Measurements from ENCODE around the gene ZCCHC13.
A peak's percentile ranks its signal among the peaks of the same experiment; 100 is the strongest.

The ZCCHC13 gene

DNA sequence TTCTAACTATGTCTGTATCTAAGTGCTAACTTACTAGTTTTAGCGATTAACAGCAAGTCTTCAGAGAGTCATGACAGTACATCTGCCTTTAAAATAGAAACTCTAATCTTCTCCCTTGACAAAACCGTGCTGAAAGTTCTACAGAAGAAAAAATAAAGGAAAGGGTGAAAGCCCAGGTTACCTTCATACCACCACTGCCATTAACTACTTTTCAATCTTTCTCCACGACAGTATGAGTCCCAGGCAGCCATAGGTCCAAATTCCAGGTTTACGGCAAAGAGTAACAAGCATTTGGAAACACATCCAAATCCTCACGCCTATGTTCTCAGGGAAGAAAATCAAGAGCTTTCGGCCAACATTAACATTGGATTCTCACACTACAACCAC is 12.4 kb upstream of the ZCCHC13 start:
- no peak overlapping the region for H2AFZ ChIP-seq (ENCODE audit: low read length)
- no peak for DNase-seq (ENCODE audit: low spot score)
- H3K14ac ChIP-seq (ENCODE audit: low read length) = no peak overlapping the region
- H3K9me3 ChIP-seq (replicated peaks in 1 of 2; ENCODE audit: control insufficient read depth in 2 of 2, insufficient read depth in 1 of 2, low read depth in 1 of 2, low read length in 2 of 2) = peaks cover 0 to 4% of the 10 kb centered on the region in 2 donors
- no peak overlapping the region for H3K4me2 ChIP-seq (ENCODE audit: insufficient read depth, low read length, poor library complexity, severe bottlenecking)
- no peak overlapping the region for H2BK5ac ChIP-seq (ENCODE audit: low read length)
- H2AK5ac ChIP-seq (ENCODE audit: low read depth, low read length) = no peak overlapping the region
- H3K9ac ChIP-seq (ENCODE audit: low read depth, low read length, poor library complexity) = peak overlapping the region; percentile 17
- no peak overlapping the region for H2BK12ac ChIP-seq (ENCODE audit: low read length)
- H3K23ac ChIP-seq (ENCODE audit: low read depth, low read length, poor library complexity) = no peak overlapping the region
- WGBS, 2 donors (ENCODE audit: extremely low coverage in 2 of 2, insufficient read length in 2 of 2, insufficient replicate concordance in 1 of 2) = no CpG with 5 or more reads among the region's 6 CpGs
- peak overlapping the region; percentile 98 for H3K27ac ChIP-seq (replicated peaks; ENCODE audit: low read length)
- H3K4me1 ChIP-seq (ENCODE audit: control insufficient read depth in 2 of 2, insufficient read depth in 1 of 2, low read depth in 1 of 2, low read length in 2 of 2) = no peaks in the 10 kb centered on the region
- H3K18ac ChIP-seq (ENCODE audit: low read length) = no peak overlapping the region
- H3K27me3 ChIP-seq (ENCODE audit: control insufficient read depth in 3 of 3, insufficient read depth in 3 of 3, low read depth in 1 of 3, low read length in 3 of 3) = no peaks in the 10 kb centered on the region
- H4K8ac ChIP-seq (ENCODE audit: low read depth, low read length) = no peak overlapping the region
- no peak overlapping the region for H2BK15ac ChIP-seq (ENCODE audit: low read length)
- H4K91ac ChIP-seq (ENCODE audit: low read depth, low read length, poor library complexity) = no peak overlapping the region
- H3K4ac ChIP-seq (ENCODE audit: low read length) = no peak overlapping the region
- H3K79me1 ChIP-seq (ENCODE audit: low read depth, low read length) = no peaks in the 10 kb centered on the region
- no peak overlapping the region for H2BK120ac ChIP-seq (ENCODE audit: low read depth, low read length)
- H3K36me3 ChIP-seq (replicated peaks in 1 of 2; ENCODE audit: control insufficient read depth in 2 of 2, insufficient read depth in 2 of 2, low read length in 2 of 2) = peaks cover 0 to 22% of the 10 kb centered on the region in 2 donors
- peak overlapping the region; percentile 57 to 94 for H3K4me3 ChIP-seq (ENCODE audit: low read length in 2 of 2)

DNA sequence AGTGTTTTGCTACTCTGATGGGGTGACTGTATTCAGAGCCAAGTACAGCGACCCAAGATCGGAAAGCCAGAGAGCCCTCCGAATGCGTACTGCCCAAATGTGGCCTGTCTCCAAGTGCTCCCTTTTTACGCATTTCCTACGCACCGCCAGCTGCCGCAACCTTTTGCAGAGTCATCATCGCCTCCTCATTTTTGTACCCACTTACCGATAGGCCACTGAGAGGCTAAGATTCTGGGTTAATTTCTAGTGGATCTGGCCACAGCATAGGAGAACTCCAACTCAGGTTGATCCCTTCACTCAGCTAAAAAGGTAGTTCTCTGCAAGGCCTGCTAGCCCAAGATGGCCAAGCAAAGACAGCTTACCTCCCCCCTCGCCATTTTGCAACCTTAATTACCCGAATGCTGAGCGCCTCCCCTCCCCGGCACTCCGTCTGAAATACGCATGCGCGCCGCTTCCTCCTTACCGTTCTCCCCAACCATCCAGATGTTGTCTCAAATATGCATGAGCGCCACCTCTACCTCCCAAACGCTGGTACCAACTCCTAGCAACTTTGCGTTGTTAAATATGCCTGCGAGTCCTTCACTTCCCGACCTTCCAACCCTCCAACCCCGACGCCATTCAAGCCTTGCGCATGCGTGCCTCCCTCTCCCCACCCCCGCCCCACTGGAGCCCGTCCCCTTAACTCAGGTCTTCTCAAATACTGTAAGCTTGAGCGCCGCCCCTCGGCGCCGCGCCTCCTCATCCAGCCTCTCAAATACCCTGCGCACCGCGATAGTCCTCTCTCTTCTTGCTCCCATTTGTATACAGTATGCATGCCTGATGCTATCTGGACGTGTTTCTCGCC is 11.8 kb upstream of the ZCCHC13 start:
- Histone ChIP-seq H4K8ac (ENCODE audit: low read depth, low read length) (no peak overlapping the region), H3K4ac (ENCODE audit: low read length) (no peak overlapping the region), H3K18ac (ENCODE audit: low read length) (peak overlapping the region; percentile 80), H2BK5ac (ENCODE audit: low read length) (no peak overlapping the region), H2BK12ac (ENCODE audit: low read length) (no peak overlapping the region), H3K27ac (replicated peaks; ENCODE audit: low read length) (peak overlapping the region; percentile 98), H4K91ac (ENCODE audit: low read depth, low read length, poor library complexity) (no peak overlapping the region), H2AK5ac (ENCODE audit: low read depth, low read length) (no peak overlapping the region), H2BK15ac (ENCODE audit: low read length) (no peak overlapping the region), H3K23ac (ENCODE audit: low read depth, low read length, poor library complexity) (no peak overlapping the region), H2BK120ac (ENCODE audit: low read depth, low read length) (no peak overlapping the region), H3K4me3 (ENCODE audit: low read length in 2 of 2) (peak overlapping the region; percentile 57 to 94), H3K9me3 (replicated peaks in 1 of 2; ENCODE audit: control insufficient read depth in 2 of 2, insufficient read depth in 1 of 2, low read depth in 1 of 2, low read length in 2 of 2) (peaks cover 0 to 2% of the 10 kb centered on the region in 2 donors), H3K79me1 (ENCODE audit: low read depth, low read length) (no peaks in the 10 kb centered on the region), H3K14ac (ENCODE audit: low read length) (no peak overlapping the region), H3K9ac (ENCODE audit: low read depth, low read length, poor library complexity) (peak overlapping the region; percentile 70), H3K36me3 (replicated peaks in 1 of 2; ENCODE audit: control insufficient read depth in 2 of 2, insufficient read depth in 2 of 2, low read length in 2 of 2) (peaks cover 0 to 16% of the 10 kb centered on the region in 2 donors), H3K4me2 (ENCODE audit: insufficient read depth, low read length, poor library complexity, severe bottlenecking) (peak overlapping the region; percentile 61), H2AFZ (ENCODE audit: low read length) (peak overlapping the region; percentile 78), H3K27me3 (ENCODE audit: control insufficient read depth in 3 of 3, insufficient read depth in 3 of 3, low read depth in 1 of 3, low read length in 3 of 3) (no peaks in the 10 kb centered on the region), H3K4me1 (ENCODE audit: control insufficient read depth in 2 of 2, insufficient read depth in 1 of 2, low read depth in 1 of 2, low read length in 2 of 2) (no peaks in the 10 kb centered on the region)
- no CpG with 5 or more reads among the region's 42 CpGs for WGBS, 2 donors (ENCODE audit: extremely low coverage in 2 of 2, insufficient read length in 2 of 2, insufficient replicate concordance in 1 of 2)
- DNase-seq (ENCODE audit: low spot score) = peak; percentile 75

DNA sequence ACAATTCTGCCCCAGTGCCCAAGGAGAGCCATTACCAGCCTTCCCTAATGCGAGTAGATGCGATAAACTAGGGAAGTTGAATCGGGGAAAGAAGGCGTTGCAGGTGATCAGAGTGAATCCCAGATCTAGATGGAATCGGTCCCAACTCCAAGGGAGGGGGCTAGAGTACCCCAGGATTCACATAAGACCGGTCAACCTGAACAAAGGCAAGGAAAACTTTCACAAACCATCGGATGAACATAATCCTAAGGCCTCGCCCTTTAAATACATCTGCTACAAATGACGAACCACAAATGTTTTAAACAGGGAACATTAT is 11.2 kb upstream of the ZCCHC13 start:
- H2BK15ac ChIP-seq (ENCODE audit: low read length) = no peak overlapping the region
- H3K4me1 ChIP-seq (ENCODE audit: control insufficient read depth in 2 of 2, insufficient read depth in 1 of 2, low read depth in 1 of 2, low read length in 2 of 2) = no peaks in the 10 kb centered on the region
- H2AK5ac ChIP-seq (ENCODE audit: low read depth, low read length) = no peak overlapping the region
- no CpG with 5 or more reads among the region's 9 CpGs for WGBS, 2 donors (ENCODE audit: extremely low coverage in 2 of 2, insufficient read length in 2 of 2, insufficient replicate concordance in 1 of 2)
- no peak overlapping the region for H3K4ac ChIP-seq (ENCODE audit: low read length)
- peak overlapping the region; percentile 81 for H3K27ac ChIP-seq (replicated peaks; ENCODE audit: low read length)
- no peak overlapping the region for H3K23ac ChIP-seq (ENCODE audit: low read depth, low read length, poor library complexity)
- no peak overlapping the region for H2BK12ac ChIP-seq (ENCODE audit: low read length)
- peak overlapping the region; percentile 57 to 88 for H3K4me3 ChIP-seq (ENCODE audit: low read length in 2 of 2)
- H3K14ac ChIP-seq (ENCODE audit: low read length) = no peak overlapping the region
- H2AFZ ChIP-seq (ENCODE audit: low read length) = peak overlapping the region; percentile 78
- no peak overlapping the region for H3K18ac ChIP-seq (ENCODE audit: low read length)
- peaks cover 0 to 11% of the 10 kb centered on the region in 2 donors for H3K36me3 ChIP-seq (replicated peaks in 1 of 2; ENCODE audit: control insufficient read depth in 2 of 2, insufficient read depth in 2 of 2, low read length in 2 of 2)
- no peak overlapping the region for H3K9ac ChIP-seq (ENCODE audit: low read depth, low read length, poor library complexity)
- peak overlapping the region; percentile 61 for H3K4me2 ChIP-seq (ENCODE audit: insufficient read depth, low read length, poor library complexity, severe bottlenecking)
- H3K79me1 ChIP-seq (ENCODE audit: low read depth, low read length) = no peaks in the 10 kb centered on the region
- H4K8ac ChIP-seq (ENCODE audit: low read depth, low read length) = no peak overlapping the region
- no peaks in the 10 kb centered on the region for H3K9me3 ChIP-seq (replicated peaks in 1 of 2; ENCODE audit: control insufficient read depth in 2 of 2, insufficient read depth in 1 of 2, low read depth in 1 of 2, low read length in 2 of 2)
- DNase-seq (ENCODE audit: low spot score) = no peak
- H2BK5ac ChIP-seq (ENCODE audit: low read length) = no peak overlapping the region
- H4K91ac ChIP-seq (ENCODE audit: low read depth, low read length, poor library complexity) = no peak overlapping the region
- H2BK120ac ChIP-seq (ENCODE audit: low read depth, low read length) = no peak overlapping the region
- H3K27me3 ChIP-seq (ENCODE audit: control insufficient read depth in 3 of 3, insufficient read depth in 3 of 3, low read depth in 1 of 3, low read length in 3 of 3) = no peaks in the 10 kb centered on the region

GRCh38 chrX:74293343-74293946 is 10.5 kb upstream of the ZCCHC13 start:
- Histone ChIP-seq H3K27ac (replicated peaks; ENCODE audit: low read length) (peak overlapping the region; percentile 81), H2AK5ac (ENCODE audit: low read depth, low read length) (no peak overlapping the region)
- no CpG with 5 or more reads among the region's 25 CpGs for WGBS, 2 donors (ENCODE audit: extremely low coverage in 2 of 2, insufficient read length in 2 of 2, insufficient replicate concordance in 1 of 2)

More at GRCh38 chrX:74293343-74293946, 10.5 kb upstream of the ZCCHC13 start:
- H3K23ac ChIP-seq (ENCODE audit: low read depth, low read length, poor library complexity) = peak overlapping the region; percentile 73
- peaks cover 0 to 6% of the 10 kb centered on the region in 2 donors for H3K36me3 ChIP-seq (replicated peaks in 1 of 2; ENCODE audit: control insufficient read depth in 2 of 2, insufficient read depth in 2 of 2, low read length in 2 of 2)
- no peaks in the 10 kb centered on the region for H3K27me3 ChIP-seq (ENCODE audit: control insufficient read depth in 3 of 3, insufficient read depth in 3 of 3, low read depth in 1 of 3, low read length in 3 of 3)
- H2BK5ac ChIP-seq (ENCODE audit: low read length) = no peak overlapping the region
- no peaks in the 10 kb centered on the region for H3K9me3 ChIP-seq (replicated peaks in 1 of 2; ENCODE audit: control insufficient read depth in 2 of 2, insufficient read depth in 1 of 2, low read depth in 1 of 2, low read length in 2 of 2)
- H2BK12ac ChIP-seq (ENCODE audit: low read length) = no peak overlapping the region
- H3K4me1 ChIP-seq (ENCODE audit: control insufficient read depth in 2 of 2, insufficient read depth in 1 of 2, low read depth in 1 of 2, low read length in 2 of 2) = no peaks in the 10 kb centered on the region
- no peak overlapping the region for H4K8ac ChIP-seq (ENCODE audit: low read depth, low read length)
- H3K79me1 ChIP-seq (ENCODE audit: low read depth, low read length) = no peaks in the 10 kb centered on the region
- DNase-seq (ENCODE audit: low spot score) = peak; percentile 46
- H3K9ac ChIP-seq (ENCODE audit: low read depth, low read length, poor library complexity) = peak overlapping the region; percentile 86
- no peak overlapping the region for H2BK15ac ChIP-seq (ENCODE audit: low read length)
- no peak overlapping the region for H2BK120ac ChIP-seq (ENCODE audit: low read depth, low read length)
- H3K4ac ChIP-seq (ENCODE audit: low read length) = no peak overlapping the region
- H3K18ac ChIP-seq (ENCODE audit: low read length) = peak overlapping the region; percentile 71
- peak overlapping the region; percentile 78 for H2AFZ ChIP-seq (ENCODE audit: low read length)
- no peak overlapping the region for H3K14ac ChIP-seq (ENCODE audit: low read length)
- H3K4me2 ChIP-seq (ENCODE audit: insufficient read depth, low read length, poor library complexity, severe bottlenecking) = peak overlapping the region; percentile 61
- H4K91ac ChIP-seq (ENCODE audit: low read depth, low read length, poor library complexity) = no peak overlapping the region
- peak overlapping the region; percentile 57 to 88 for H3K4me3 ChIP-seq (ENCODE audit: low read length in 2 of 2)

All from neuronal stem cell (in vitro differentiated cells).